ENCODE measurements around the gene TLDC2.
"Not testable (repeated sequence)": the region's sequence is repeated elsewhere in the genome, so short reads cannot be mapped to it uniquely, and the experiment has no call there.

TLDC2 gene

DNA sequence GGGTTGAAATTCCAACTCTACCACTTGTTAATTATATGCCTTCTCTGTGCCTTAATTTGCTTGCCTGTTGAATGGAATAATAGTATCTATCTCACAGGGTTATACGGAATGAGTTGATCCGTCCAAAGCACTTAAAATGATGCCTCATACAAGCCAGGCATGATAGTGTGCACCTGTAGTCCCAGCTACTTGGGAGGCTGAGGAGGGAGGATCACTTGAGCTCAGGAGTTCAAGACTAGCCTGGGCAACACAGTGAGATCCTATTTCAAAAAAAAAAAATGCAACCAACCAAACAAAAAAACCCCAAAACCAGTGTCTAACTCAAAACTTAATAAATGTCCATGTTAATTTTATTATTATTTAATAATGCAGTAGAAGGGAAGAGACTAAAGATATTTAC, 40.3 kb downstream of the TLDC2 start:
- no peak for DNase-seq

DNA sequence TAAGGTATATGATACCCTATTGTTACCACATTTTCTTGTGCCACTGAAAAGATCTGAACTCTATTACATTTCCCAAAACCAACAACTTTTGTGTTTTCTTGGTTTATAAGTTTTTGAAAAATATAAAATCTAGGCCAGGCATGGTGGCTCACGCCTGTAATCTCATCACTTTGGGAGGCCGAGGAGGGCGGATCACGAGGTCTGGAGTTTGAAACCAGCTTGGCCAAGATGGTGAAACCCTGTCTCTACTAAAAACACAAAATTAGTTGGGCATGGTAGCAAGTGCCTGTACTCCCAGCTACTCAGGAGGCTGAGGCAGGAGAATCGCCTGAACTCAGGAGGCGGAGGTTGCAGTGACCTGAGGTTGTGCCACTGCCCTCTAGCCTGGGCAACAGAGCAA, 41.3 kb downstream of the TLDC2 start:
- no peak for DNase-seq

DNA sequence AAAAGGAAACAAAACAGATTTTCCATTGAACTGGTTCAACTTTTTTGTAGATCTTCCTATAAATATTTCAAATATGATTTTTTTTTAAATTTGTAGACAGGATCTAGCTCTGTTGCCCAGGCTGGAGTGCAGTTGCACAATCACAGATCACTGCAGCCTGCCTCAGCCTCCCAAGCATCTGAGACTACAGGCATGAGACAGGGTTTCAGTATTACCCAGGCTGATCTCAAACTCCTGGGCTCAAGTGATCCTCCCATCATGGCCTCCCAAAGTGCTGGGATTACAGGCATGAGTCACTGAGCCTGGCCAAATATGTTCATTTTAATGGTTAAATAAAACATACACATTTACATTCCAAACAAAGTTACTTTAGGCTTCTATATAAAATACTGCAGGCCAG, 42.0 kb downstream of the TLDC2 start:
- no peak for DNase-seq

DNA sequence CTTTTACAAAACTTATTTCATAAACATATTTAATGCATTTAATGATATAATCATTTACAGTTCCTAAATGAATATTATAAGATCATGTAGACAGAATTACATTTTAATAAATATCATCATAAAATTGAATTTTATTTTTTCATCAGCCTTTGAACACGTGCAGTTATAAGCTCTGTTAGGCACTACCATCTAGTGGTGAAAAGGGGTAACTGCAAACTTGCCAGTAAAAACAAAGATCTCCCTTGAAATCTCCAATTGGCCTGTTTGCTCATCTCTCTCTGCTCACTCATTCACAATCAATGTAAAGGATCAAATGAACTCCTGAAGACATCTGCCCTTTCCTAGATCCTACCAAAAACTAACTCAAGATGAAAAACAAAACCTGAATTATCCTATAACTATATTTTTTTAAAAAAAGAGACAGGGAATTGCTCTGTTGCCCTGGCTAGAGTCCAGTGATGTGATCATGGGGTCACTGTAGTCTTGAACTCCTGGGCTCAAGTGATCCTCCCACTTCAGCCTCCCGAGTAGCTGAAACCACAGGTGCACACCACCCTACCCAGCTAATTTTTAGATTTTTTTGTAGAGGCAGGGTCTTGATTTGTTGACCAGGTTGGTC, 43.9 kb downstream of the TLDC2 start:
- DNase-seq, result peak; percentile 34 to 74

DNA sequence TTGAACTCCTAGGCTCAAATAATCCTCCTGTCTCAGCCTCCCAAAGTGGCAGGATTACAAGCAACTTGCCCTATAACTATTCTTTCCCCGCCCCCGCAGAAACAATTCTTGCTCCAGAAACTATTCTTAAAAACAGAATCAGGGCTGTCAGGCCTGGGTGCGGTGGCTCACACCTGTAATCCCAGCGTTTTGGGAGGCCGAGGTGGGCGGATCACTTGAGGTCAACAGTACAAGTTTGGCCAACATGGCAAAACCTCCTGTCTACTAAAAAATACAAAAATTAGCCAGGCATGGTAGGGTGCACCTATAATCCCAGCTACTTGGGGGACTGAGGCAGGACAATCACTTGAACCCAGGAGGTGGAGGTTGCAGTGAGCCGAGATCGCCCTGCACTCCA, 44.4 kb downstream of the TLDC2 start:
- no peak for DNase-seq

DNA sequence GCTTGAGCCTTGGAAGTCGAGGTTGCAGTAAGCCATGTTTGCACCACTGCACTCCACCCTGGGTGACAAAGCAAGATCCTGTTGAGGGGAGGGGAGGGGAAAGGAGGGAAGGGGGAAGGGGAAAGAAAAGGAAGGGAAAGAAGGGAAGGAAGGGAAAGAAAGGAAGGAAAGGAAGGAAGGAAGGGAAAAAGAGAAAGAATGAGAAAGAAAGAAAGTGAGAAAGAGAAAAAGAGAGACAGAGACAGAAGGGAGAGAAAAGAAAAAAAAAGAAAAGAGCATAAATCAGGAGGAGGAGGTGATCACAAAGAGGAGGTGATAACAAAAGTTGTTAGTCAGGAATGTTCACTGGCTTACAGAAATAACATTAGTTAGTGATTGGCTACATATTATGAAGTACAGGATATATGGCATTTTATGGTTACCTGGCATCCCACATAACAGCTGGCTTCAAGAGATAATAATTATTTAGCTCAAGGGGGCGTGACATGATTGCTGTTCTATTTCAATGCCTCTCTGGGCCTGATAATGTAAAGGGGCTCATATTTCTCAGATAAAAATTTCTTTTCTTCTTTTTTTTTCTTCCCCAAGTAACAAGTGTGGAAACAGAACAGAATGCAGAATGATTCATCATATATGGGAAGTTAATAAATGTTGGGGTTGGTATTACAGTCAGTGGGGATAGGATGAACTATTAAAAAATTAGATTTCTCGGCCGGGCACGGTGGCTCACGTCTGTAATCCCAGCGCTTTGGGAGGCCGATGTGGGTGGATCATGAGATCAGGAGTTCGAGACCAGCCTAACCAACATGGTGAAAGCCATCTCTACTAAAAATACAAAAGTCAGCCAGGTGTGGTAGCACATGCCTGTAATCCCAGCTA, 48.5 kb downstream of the TLDC2 start:
- DNase-seq, result no peak

DNA sequence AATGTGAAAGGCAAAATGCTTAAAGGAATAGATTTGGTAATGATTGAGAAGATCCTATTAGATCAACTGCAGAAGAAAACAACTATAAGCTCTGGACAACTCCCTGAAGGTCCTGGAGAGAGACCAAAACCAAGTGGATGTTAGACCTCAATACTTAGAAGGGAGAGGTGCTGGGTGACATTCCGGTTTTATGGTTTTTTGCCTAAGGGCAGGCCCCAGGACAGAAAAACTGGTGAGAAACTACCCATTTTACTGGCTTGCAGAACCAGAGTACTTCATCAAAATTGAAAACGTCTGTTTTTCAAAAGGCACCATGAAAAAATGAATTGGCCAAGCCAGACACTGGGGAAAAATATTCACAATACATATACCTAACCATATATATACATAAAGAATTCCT, 49.3 kb downstream of the TLDC2 start:
- DNase-seq, result no peak

DNA sequence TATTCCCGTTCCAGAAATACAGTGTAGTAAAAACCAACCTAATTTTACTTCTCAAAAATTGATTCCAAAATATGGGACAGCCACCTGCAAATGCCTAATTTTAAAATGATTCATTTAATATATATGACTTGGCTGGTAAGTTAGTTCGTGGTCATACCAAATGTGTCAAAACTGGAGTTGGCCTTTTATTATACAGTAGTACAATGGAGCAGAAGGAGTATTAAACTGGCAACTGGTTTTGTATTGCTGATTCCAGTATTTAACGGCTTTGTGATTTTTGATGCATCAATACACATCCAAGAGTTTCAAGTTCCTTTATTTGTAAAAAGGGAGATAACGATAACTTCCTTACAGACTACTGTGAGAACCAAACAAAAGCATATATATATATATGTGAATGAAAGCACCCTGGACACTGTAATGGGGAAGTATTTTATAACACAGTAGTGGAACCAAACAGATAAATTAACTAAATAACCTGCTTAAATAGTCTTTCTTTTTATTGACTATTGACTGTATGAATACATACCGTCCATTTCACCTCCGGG, 50.8 kb downstream of the TLDC2 start:
- DNase-seq, result no peak

DNA sequence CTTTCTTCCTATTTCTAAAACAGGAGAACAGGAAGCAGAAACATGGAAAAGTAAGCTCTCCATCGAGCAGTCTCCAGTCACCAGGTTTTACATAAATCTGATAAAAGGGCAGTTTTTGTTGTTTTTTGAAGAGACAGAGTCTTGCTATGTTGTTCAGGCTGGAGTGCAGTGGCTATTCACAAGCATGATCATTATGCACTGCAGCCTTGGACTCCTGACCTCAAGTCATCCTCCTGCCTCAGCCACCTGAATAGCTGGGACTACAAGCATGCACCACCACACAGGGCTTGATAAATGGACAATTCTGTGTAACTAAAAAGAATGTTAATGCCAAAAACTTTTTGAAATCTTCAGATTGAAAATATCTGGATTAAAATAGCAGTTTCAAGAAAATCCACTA, 51.8 kb downstream of the TLDC2 start:
- DNase-seq, result no peak

DNA sequence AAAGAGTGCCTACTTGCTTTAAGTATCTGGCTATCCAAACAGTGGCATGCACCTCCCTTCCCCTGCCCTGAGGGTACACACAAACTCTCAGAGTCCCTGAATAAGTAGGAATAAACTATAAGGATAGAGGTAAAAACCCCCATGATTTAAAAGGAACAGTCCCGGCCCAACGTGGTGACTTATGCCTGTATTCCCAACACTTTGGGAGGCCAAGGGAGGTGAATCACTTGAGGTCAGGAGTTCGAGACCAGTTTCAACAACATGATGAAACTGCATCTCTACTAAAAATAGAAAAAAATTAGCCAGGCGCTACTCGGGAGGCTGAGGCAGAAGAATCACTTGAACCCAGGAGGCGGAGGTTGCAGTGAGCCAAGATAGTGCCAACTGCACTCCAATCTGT, 53.4 kb downstream of the TLDC2 start:
- peak in 1 of 2 donors; percentile 28 for DNase-seq

DNA sequence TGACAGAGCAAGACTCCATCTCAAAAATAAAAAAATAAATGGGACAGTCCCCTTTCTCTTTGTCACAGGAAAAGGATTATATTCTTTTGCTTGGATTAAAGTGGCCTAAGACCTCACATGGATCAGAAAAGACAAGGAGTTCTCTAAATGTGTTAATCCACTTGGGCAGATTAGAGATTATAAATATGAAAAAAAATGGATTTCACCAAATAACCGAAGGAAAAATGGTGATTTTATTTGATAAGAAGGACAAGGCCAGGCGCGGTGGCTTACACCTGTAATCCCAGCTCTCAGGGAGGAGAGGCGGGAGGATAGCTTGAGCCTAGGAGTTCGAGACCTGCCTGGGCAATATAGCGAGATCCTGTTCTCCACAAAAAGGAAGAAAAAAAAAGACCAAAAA, 53.8 kb downstream of the TLDC2 start:
- no peak for DNase-seq

DNA sequence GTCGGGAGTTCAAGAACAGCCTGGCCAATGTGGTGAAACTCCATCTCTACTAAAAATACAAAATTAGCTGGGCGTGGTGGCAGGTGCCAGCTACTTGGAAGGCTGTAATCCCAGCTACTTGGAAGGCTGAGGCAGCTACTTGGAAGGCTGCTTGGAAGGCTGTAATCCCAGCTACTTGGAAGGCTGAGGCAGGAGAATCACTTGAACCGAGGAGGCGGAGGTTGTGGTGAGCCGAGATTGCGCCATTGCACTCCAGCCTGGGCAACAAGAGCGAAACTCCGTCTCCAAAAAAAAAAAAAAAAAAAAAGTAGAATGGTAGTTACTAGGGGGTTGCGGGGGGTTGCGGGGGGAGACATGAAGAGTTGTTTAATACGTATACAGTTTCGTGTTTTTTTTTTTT, 56.1 kb downstream of the TLDC2 start:
- not testable (repeated sequence) for DNase-seq

DNA sequence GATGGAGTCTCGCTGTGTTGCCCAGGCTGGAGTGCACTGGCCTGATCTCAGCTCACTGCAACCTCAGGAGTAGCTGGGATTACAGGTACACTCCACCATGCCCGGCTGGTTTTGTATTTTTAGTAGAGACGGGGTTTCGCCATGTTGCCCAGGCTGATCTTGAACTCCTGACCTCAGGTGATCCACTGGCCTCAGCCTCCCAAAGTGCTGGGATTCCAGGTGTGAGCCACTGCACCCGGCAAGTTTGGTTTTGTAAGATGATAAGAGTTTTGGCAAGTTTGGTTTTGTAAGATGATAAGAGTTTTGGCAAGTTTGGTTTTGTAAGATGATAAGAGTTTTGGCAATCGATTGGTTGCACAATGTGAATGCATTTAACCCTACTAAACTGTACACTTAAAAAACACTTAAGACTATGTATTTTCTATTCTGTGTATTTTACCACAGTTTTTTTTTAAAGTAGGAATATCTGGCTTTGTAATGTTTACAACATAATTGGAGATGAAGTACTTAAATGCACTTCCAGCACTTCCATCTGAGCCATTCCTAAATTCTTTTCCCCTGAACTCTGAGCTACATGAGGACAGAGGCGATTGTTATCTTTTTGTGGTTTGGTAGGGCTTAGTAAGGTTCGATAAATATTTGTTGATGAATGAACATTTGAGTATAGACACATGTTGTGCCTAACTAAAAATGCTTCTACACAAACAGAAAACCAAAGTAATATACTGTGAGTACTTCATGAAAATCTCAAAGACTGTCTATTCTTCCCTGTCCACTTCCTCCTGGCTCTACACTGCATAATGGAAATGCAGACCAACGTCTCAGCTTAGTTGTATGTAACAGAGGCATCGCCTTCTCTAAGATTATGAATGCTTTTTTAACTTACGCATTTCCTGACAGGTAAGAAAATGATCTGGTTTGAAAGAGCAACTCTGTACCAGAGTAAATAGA, 56.8 kb downstream of the TLDC2 start:
- no peak for DNase-seq

DNA sequence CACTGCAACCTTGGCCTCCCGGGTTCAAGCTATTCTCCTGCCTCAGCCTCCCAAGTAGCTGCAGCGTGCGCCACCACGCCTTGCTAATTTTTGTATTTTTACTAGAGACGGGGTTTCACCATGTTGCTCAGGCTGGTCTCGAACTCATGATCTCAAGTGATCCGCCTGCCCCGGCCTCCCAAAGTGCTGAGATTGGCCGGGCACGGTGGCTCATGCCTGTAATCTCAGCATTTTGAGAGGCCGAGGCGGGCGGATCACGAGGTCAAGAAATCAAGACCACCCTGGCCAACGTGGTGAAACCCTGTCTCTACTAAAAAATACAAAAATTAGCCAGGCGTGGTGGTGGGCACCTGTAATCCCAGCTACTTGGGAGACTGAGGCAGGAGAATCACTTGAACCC, 57.6 kb downstream of the TLDC2 start:
- not testable (repeated sequence) for DNase-seq

DNA sequence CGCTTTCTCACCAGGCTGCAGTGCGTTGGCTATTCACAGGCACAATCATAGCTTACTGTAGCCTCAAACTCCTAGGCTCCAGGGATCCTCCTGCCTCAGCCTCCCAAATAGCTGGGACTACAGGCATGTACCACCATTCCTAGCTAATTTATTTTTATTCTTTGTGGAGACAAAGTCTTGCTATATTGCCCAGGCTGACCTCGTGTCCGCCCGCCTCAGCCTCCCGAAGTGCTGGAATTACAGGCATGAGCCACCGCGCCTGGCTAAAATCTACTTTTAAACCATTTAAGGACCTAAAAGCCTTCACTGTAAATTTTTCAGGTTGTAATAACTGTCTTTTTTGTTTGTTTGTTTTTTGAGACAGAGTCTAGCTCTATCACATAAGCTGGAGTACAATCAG, 60.4 kb downstream of the TLDC2 start:
- no peak for DNase-seq

DNA sequence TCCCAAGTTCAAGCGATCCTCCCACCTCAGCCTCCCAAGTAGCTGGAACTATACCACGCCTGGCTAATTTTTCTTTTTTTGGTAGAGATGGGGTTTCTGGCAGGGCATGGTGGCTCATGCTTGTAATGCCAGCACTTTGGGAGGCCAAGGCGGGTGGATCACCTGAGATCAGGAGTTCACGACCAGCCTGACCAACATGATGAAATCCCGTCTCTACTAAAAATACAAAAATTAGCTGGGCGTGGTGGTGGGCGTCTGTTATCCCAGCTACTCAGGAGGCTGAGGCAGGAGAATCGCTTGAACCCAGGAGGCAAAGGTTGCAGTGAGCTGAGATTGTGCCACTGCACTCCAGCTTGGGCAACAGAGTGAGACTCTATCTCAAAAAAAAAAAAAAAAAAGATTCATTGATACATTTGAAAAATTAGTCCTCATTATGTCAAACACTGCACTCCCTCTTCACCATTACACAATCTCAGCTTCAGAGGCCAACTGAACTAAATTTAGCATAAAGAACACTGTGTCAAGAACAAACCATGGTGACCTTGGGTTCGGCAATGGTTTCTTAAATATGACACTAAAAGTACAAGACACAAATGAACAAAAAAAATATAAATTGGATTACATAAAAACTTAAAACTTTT, 60.9 kb downstream of the TLDC2 start:
- peak in 1 of 2 donors; percentile 20 for DNase-seq

DNA sequence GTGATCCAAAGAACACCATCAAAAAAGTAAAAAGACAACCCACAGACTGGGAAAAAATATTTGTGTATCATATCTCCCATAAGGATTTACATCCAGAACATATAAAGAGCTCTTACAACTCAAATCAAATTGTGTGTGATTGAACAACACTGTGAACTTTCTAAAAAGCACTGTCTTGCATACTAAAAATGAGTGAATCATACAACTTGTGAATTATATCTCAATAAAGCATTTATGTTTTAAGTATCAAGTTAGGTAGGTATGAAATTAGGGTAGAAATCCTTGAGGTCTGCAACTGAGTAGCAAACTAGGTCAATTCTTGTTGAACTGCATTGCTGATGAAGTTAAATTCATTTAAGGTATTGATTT, 61.4 kb downstream of the TLDC2 start:
- DNase-seq, result peak; percentile 52 to 57

DNA sequence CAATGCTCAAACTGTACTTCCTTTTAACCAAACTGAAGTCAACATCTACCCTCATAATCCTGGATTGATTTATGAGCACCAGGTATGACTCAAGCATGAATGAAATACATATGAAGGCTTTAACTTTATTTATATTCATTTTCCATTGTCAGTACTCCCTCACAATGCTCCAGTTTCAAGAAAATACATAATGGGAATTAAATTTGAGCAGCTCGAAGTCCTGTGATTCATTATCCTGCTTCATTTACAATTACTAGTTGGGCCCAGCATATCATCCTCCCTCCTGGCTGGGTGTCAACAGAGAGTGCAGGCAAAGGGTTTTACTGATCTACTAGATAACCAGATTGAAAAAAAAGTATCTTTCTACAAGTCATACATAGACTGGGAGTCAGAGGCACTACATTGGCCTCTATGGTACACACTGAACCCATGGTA, 65.5 kb downstream of the TLDC2 start:
- peak in 1 of 2 donors; percentile 12 for DNase-seq
